Fibroblast of lung (primary cell): ENCODE data around the gene LRP1-AS. TPM values are rescaled to one million over a fixed set of nuclear protein-coding genes. Genes with fewer than 3 reads are reported as not detected.

Experiments
- DNase-seq, 2 donors: peaks; one replicate each; pipeline versions ENCODE4 v3.0.0 to v3.0.0-alpha.2; 2010; ENCODE audit warnings: low read depth in 2 of 2
- H2AFZ ChIP-seq: 2 replicates; pipeline ENCODE4 v1.5.1; 2012; ENCODE audit warnings: low read length, control low read depth, inconsistent platforms
- H3K27ac ChIP-seq: 2 replicates; pipeline ENCODE4 v1.5.1; 2011; ENCODE audit warnings: low read length, control low read depth; ENCODE audit not compliant: insufficient read depth
- H3K27me3 ChIP-seq: 2 replicates; pipeline ENCODE4 v1.5.1; 2011; ENCODE audit warnings: mild to moderate bottlenecking, low read length; ENCODE audit not compliant: control insufficient read depth, insufficient read depth
- H3K36me3 ChIP-seq: 2 replicates; pipeline ENCODE4 v1.5.1; 2011; ENCODE audit warnings: low read length; ENCODE audit not compliant: control insufficient read depth, insufficient read depth
- H3K4me1 ChIP-seq: 2 replicates; pipeline ENCODE4 v1.5.1; 2011; ENCODE audit warnings: low read length; ENCODE audit not compliant: control insufficient read depth, insufficient read depth; ENCODE audit errors: extremely low read depth
- H3K4me2 ChIP-seq: 2 replicates; pipeline ENCODE4 v1.5.1; 2011; ENCODE audit warnings: low read length, control low read depth; ENCODE audit not compliant: insufficient read depth; ENCODE audit errors: extremely low read depth
- H3K4me3 ChIP-seq, 4 experiments: fragments of 200-600 bp in 1 of 4; sonication (generic) in 1 of 4; replicated peaks in 1 of 4; 2 replicates each; pipeline ENCODE4 v1.5.1; 2011 to 2016; ENCODE audit warnings: low read length in 4 of 4, low read depth in 3 of 4, mild to moderate bottlenecking in 3 of 4, control low read depth in 2 of 4, inconsistent platforms in 1 of 4, mixed read lengths in 1 of 4; ENCODE audit not compliant: insufficient read depth in 1 of 4; ENCODE audit errors: control extremely low read depth in 1 of 4
- H3K79me2 ChIP-seq: 2 replicates; pipeline ENCODE4 v1.5.1; 2012; ENCODE audit warnings: mild to moderate bottlenecking, low read length, inconsistent platforms; ENCODE audit not compliant: control insufficient read depth, insufficient read depth
- H3K9ac ChIP-seq: 2 replicates; pipeline ENCODE4 v1.5.1; 2011; ENCODE audit warnings: mild to moderate bottlenecking, low read length, control low read depth; ENCODE audit not compliant: insufficient read depth
- H3K9me3 ChIP-seq: 2 replicates; pipeline ENCODE4 v1.5.1; 2012; ENCODE audit warnings: low read depth, low read length; ENCODE audit not compliant: control insufficient read depth, insufficient read depth
- H4K20me1 ChIP-seq: 2 replicates; pipeline ENCODE4 v1.5.1; 2011; ENCODE audit warnings: low read length; ENCODE audit not compliant: control insufficient read depth, insufficient read depth; ENCODE audit errors: extremely low read depth
- CTCF ChIP-seq, 2 donors: IDR thresholded peaks in 1 of 2; conservative IDR thresholded peaks in 1 of 2; 1 replicate in 1 of 2; 2 replicates in 1 of 2; pipeline ENCODE4 v1.5.1; 2011 to 2012; ENCODE audit warnings: low read length in 2 of 2, control low read depth in 1 of 2, inconsistent platforms in 1 of 2, low read depth in 1 of 2, mild to moderate bottlenecking in 1 of 2
- EZH2 ChIP-seq: IDR thresholded peaks from 2 replicates; pipeline ENCODE4 v1.5.1; 2012; ENCODE audit warnings: low read length, control low read depth, mild to moderate bottlenecking; ENCODE audit errors: missing control alignments
- polyA plus RNA-seq, 2 donors: library from polyadenylated mRNA; depleted of rRNA in 1 of 2; stranded (reverse) in 1 of 2; unstranded in 1 of 2; fragments of >200 nt; gene quantifications; 2 replicates each; pipeline ENCODE4 v1.2.1, GENCODE V29; 2011 to 2012; ENCODE audit warnings: missing spikeins in 1 of 2
- total RNA-seq: library from RNA; depleted of rRNA; stranded (reverse); fragments of >200 nt; gene quantifications from 2 replicates; pipeline ENCODE4 v1.2.1, GENCODE V29; 2014

The LRP1-AS gene
- total and polyA plus RNA-seq, 2 donors (not counting 1 experiment from before 2014, with no cell fraction given): not detected

GRCh38 chr12:57148469-57149244, 1.2 kb upstream of the LRP1-AS start:
- H3K36me3 ChIP-seq: peaks cover 34% of the 10 kb centered on the region
- H3K4me1 ChIP-seq: peaks cover 75% of the 10 kb centered on the region
- peak overlapping the region in 1 of 4 experiments; percentile 31 for H3K4me3 ChIP-seq
- TF ChIP-seq EZH2: no peak
- peak in 1 of 2 donors; percentile 1 for TF ChIP-seq CTCF (conservative IDR thresholded peaks at IDR 0.05 in 1 of 2, IDR thresholded peaks at IDR 0.05 in 1 of 2; ENCODE audit: low read depth in 1 of 2, low read length in 2 of 2)
- H2AFZ ChIP-seq: no peak overlapping the region
- H3K4me2 ChIP-seq: peak overlapping the region; percentile 75
- H3K9me3 ChIP-seq: no peaks in the 10 kb centered on the region
- no peaks in the 10 kb centered on the region for H3K27me3 ChIP-seq
- DNase-seq: peak in 1 of 2 donors; percentile 89
- peak overlapping the region; percentile 93 for H3K27ac ChIP-seq
- H3K79me2 ChIP-seq: peaks cover 43% of the 10 kb centered on the region
- H4K20me1 ChIP-seq: no peaks in the 10 kb centered on the region
- peak overlapping the region; percentile 36 for H3K9ac ChIP-seq

- Histone ChIP-seq H3K27ac (no peak overlapping the region), H3K4me3 (no peak overlapping the region), H3K79me2 (peaks cover 49% of the 10 kb centered on the region), H2AFZ (no peak overlapping the region), H3K36me3 (peaks cover 47% of the 10 kb centered on the region), H3K9me3 (no peaks in the 10 kb centered on the region), H3K4me2 (no peak overlapping the region), H3K27me3 (no peaks in the 10 kb centered on the region), H3K4me1 (peaks cover 57% of the 10 kb centered on the region), H4K20me1 (no peaks in the 10 kb centered on the region), H3K9ac (no peak overlapping the region)
- peak in 1 of 2 donors; percentile 28 for DNase-seq
- TF ChIP-seq CTCF (conservative IDR thresholded peaks at IDR 0.05 in 1 of 2, IDR thresholded peaks at IDR 0.05 in 1 of 2; ENCODE audit: low read depth in 1 of 2, low read length in 2 of 2): no peak
- TF ChIP-seq EZH2: no peak
Measured at GRCh38 chr12:57146092-57146491, 1.3 kb downstream of the LRP1-AS start.

- Histone ChIP-seq H3K27ac (no peak overlapping the region), H3K79me2 (peaks cover 46% of the 10 kb centered on the region), H3K9me3 (no peaks in the 10 kb centered on the region), H3K36me3 (peaks cover 45% of the 10 kb centered on the region), H3K4me2 (no peak overlapping the region), H3K4me3 (no peak overlapping the region), H3K4me1 (peaks cover 52% of the 10 kb centered on the region), H4K20me1 (no peaks in the 10 kb centered on the region), H3K27me3 (no peaks in the 10 kb centered on the region), H2AFZ (no peak overlapping the region), H3K9ac (no peak overlapping the region)
- TF ChIP-seq CTCF (conservative IDR thresholded peaks at IDR 0.05 in 1 of 2, IDR thresholded peaks at IDR 0.05 in 1 of 2; ENCODE audit: low read depth in 1 of 2, low read length in 2 of 2) (no peak), EZH2 (no peak)
- DNase-seq: no peak
Measured at GRCh38 chr12:57145460-57146059, 1.9 kb downstream of the LRP1-AS start.
